K562 (cell line): ENCODE results near the gene PSAP. TPM values are rescaled to one million over a fixed set of nuclear protein-coding genes. Genes with fewer than 3 reads are reported as not detected.

Experiments used
- ATAC-seq: fragments of 200-7000 bp; cut with Tn5 transposase; 3 replicates; pipeline ENCODE4 v1.9.1; 2020; ENCODE audit warnings: moderate library complexity
- BruUV-seq: library from RNA; stranded (reverse); fragments of 400-500 nt; replicated peaks from 2 replicates; lab custom pipeline; 2021; lab: Mats Ljungman, UMichigan
- CTCF ChIA-PET: fragments of 300-600 bp; formaldehyde crosslinking; extraction: SDS; loops from one replicate; lab custom pipeline; 2021; ENCODE audit warnings: low intra/inter-chr PET ratio; lab: Yijun Ruan, JAX
- POLR2A ChIA-PET: fragments of 300-600, 350-650 bp; sonication (Branson Sonifier 250); formaldehyde crosslinking; extraction: SDS; loops from one replicate; lab custom pipeline; 2021; ENCODE audit warnings: antibody characterized with exemption, inconsistent platforms; lab: Yijun Ruan, JAX
- DNase-seq, 4 experiments: peaks; one replicate each; pipeline versions ENCODE4 v3.0.0 to v3.0.0-alpha.2; 2011 to 2018; ENCODE audit warnings: low spot score in 3 of 4, mixed read lengths in 3 of 4; ENCODE audit errors: extremely low read depth in 1 of 4
- FAIRE-seq: peaks from 2 replicates; lab custom pipeline; 2011; peaks lifted over from hg19 to GRCh38; lab: Jason Lieb, UNC
- H2AFZ ChIP-seq: 2 replicates; pipeline ENCODE4 v1.6.0; 2011; ENCODE audit warnings: low read depth, low read length, control low read depth, inconsistent platforms
- H3K27ac ChIP-seq: fragments of 200-600 bp; 3 replicates; pipeline ENCODE4 v1.8.0; 2011; ENCODE audit warnings: low read depth, mild to moderate bottlenecking, control low read depth, inconsistent platforms, low read length, moderate library complexity, mixed read lengths; ENCODE audit errors: extremely low read depth
- H3K27me3 ChIP-seq, 2 experiments: fragments of 300-600 bp in 1 of 2; 2 replicates in 1 of 2; 3 replicates in 1 of 2; pipeline versions ENCODE4 v1.6.0 to v1.8.0; 2011; ENCODE audit warnings: inconsistent platforms in 2 of 2, low read length in 2 of 2, mild to moderate bottlenecking in 1 of 2, mixed read lengths in 1 of 2, moderate library complexity in 1 of 2; ENCODE audit not compliant: control insufficient read depth in 2 of 2, insufficient read depth in 2 of 2
- H3K36me3 ChIP-seq: fragments of 300-600 bp; 3 replicates; pipeline ENCODE4 v1.8.0; 2011; ENCODE audit warnings: mild to moderate bottlenecking, low read length, inconsistent platforms; ENCODE audit not compliant: control insufficient read depth, insufficient read depth
- H3K4me1 ChIP-seq, 2 experiments: fragments of 200-600 bp in 1 of 2; replicated peaks in 1 of 2; 2 replicates in 1 of 2; 3 replicates in 1 of 2; pipeline versions ENCODE4 v1.5.1 to v1.8.0; 2011; ENCODE audit warnings: inconsistent platforms in 2 of 2, low read length in 2 of 2, mild to moderate bottlenecking in 1 of 2, mixed read lengths in 1 of 2, moderate library complexity in 1 of 2; ENCODE audit not compliant: control insufficient read depth in 2 of 2, insufficient read depth in 2 of 2
- H3K4me2 ChIP-seq: 2 replicates; pipeline ENCODE4 v1.6.1; 2011; ENCODE audit warnings: low read length, control low read depth, inconsistent platforms, mixed read lengths; ENCODE audit not compliant: insufficient read depth
- H3K4me3 ChIP-seq: fragments of 200-600 bp; sonication (generic), shearing (Covaris generic); 2 replicates; pipeline ENCODE4 v1.5.1; 2016; ENCODE audit warnings: control low read depth, inconsistent platforms
- H3K79me2 ChIP-seq: fragments of 200-600 bp; 3 replicates; pipeline ENCODE4 v1.8.0; 2011; ENCODE audit warnings: low read length, inconsistent platforms; ENCODE audit not compliant: control insufficient read depth, insufficient read depth
- H3K9ac ChIP-seq, 2 experiments: 2 replicates each; pipeline versions ENCODE4 v1.6.0 to v1.6.1; 2011; ENCODE audit warnings: low read depth in 2 of 2, low read length in 2 of 2, control low read depth in 1 of 2, inconsistent platforms in 1 of 2, mild to moderate bottlenecking in 1 of 2, mixed read lengths in 1 of 2; ENCODE audit not compliant: insufficient read depth in 1 of 2
- H3K9me1 ChIP-seq: one replicate; pipeline ENCODE4 v1.6.0; 2011; ENCODE audit warnings: inconsistent platforms, mild to moderate bottlenecking, low read length, moderate library complexity; ENCODE audit not compliant: control insufficient read depth, insufficient read depth
- H3K9me3 ChIP-seq: replicated peaks from 2 replicates; pipeline ENCODE4 v1.5.1; 2011; ENCODE audit warnings: low read depth, low read length, inconsistent platforms; ENCODE audit not compliant: control insufficient read depth, insufficient read depth
- H4K20me1 ChIP-seq: replicated peaks from 2 replicates; pipeline ENCODE4 v1.6.1; 2011; ENCODE audit warnings: low read length, inconsistent platforms, mixed read lengths; ENCODE audit not compliant: control insufficient read depth, insufficient read depth
- TBP ChIP-seq: optimal IDR thresholded peaks from 2 replicates; pipeline ENCODE3; 2011; ENCODE audit warnings: low read depth, low read length, improper control_type of control experiment
- WGBS: fragments of 100-300 bp; shearing (Covaris generic); methylation state at CpG from one replicate; pipeline ENCODE4 v1.1.6; 2016; ENCODE audit warnings: low coverage, mixed read lengths; ENCODE audit not compliant: insufficient coverage; ENCODE audit errors: missing lambda C conversion rate; 5-methylcytosine and 5-hydroxymethylcytosine counted together
- in situ Hi-C: fragments of 300-500 bp; cut with MboI; formaldehyde crosslinking; loops from 4 replicates; pipeline ENCODE4 v1.15.0; 2018; ENCODE audit warnings: inconsistent platforms, mixed read lengths
- intact Hi-C: fragments of 100-400 bp; cut with micrococcal nuclease; formaldehyde crosslinking; loops from 2 replicates; pipeline ENCODE4 v1.14.2; 2022
- polyA plus RNA-seq, 8 experiments: library from polyadenylated mRNA; depleted of rRNA in 4 of 8; stranded (reverse) in 5 of 8; unstranded in 3 of 8; fragments of >200 nt; fragmentation: Nextera tagmentation in 2 of 8; fragmentation: Illumina TruSeq in 1 of 8; extraction: Ambion mirVana in 2 of 8; extraction: Trizol in 1 of 8; gene quantifications; 2 replicates each; pipeline versions ENCODE4 v1.2.1 to v1.2.3, GENCODE V29; 2011 to 2014; ENCODE audit warnings: inconsistent platforms in 1 of 8, missing spikeins in 1 of 8
- total RNA-seq, 7 experiments: library from RNA; depleted of rRNA in 6 of 7; stranded (reverse); fragments of >200 nt in 6 of 7; fragmentation: Illumina TruSeq in 2 of 7; extraction: Trizol in 2 of 7; gene quantifications; 2 replicates each; pipeline versions ENCODE4 v1.2.1 to v1.2.3, GENCODE V29; 2011 to 2021; ENCODE audit warnings: low replicate concordance in 1 of 7
- TF ChIP-seq, protein P1 (sequence below): fragments of 450-650 bp; IDR thresholded peaks from 2 replicates; pipeline ENCODE4 v1.6.1; 2016; ENCODE audit warnings: mild to moderate bottlenecking, moderate library complexity

Gene PSAP
- total and polyA plus RNA-seq, 9 of the 15 experiments (the other 6 are each of a cell fraction or from before 2014, with no cell fraction given) = 245 to 700 (median 429) TPM

- BruUV-seq = no TSS peak
- FAIRE-seq (no peak), DNase-seq (no peak), ATAC-seq (no peak)
- Histone ChIP-seq H3K4me2 (no peak overlapping the region), H3K9me3 (no peaks in the 10 kb centered on the region), H2AFZ (no peak overlapping the region), H3K9ac (peak overlapping the region in 1 of 2 experiments; percentile 14; a peak in 1 of 4 replicates), H3K27me3 (no peaks in the 10 kb centered on the region), H3K4me1 (peaks cover 27 to 33% of the 10 kb centered on the region in 2 experiments), H3K79me2 (no peaks in the 10 kb centered on the region), H3K9me1 (no peaks in the 10 kb centered on the region), H3K36me3 (no peaks in the 10 kb centered on the region), H3K27ac (no peak overlapping the region), H3K4me3 (no peak overlapping the region), H4K20me1 (no peaks in the 10 kb centered on the region)
- TF ChIP-seq, protein P1, sequence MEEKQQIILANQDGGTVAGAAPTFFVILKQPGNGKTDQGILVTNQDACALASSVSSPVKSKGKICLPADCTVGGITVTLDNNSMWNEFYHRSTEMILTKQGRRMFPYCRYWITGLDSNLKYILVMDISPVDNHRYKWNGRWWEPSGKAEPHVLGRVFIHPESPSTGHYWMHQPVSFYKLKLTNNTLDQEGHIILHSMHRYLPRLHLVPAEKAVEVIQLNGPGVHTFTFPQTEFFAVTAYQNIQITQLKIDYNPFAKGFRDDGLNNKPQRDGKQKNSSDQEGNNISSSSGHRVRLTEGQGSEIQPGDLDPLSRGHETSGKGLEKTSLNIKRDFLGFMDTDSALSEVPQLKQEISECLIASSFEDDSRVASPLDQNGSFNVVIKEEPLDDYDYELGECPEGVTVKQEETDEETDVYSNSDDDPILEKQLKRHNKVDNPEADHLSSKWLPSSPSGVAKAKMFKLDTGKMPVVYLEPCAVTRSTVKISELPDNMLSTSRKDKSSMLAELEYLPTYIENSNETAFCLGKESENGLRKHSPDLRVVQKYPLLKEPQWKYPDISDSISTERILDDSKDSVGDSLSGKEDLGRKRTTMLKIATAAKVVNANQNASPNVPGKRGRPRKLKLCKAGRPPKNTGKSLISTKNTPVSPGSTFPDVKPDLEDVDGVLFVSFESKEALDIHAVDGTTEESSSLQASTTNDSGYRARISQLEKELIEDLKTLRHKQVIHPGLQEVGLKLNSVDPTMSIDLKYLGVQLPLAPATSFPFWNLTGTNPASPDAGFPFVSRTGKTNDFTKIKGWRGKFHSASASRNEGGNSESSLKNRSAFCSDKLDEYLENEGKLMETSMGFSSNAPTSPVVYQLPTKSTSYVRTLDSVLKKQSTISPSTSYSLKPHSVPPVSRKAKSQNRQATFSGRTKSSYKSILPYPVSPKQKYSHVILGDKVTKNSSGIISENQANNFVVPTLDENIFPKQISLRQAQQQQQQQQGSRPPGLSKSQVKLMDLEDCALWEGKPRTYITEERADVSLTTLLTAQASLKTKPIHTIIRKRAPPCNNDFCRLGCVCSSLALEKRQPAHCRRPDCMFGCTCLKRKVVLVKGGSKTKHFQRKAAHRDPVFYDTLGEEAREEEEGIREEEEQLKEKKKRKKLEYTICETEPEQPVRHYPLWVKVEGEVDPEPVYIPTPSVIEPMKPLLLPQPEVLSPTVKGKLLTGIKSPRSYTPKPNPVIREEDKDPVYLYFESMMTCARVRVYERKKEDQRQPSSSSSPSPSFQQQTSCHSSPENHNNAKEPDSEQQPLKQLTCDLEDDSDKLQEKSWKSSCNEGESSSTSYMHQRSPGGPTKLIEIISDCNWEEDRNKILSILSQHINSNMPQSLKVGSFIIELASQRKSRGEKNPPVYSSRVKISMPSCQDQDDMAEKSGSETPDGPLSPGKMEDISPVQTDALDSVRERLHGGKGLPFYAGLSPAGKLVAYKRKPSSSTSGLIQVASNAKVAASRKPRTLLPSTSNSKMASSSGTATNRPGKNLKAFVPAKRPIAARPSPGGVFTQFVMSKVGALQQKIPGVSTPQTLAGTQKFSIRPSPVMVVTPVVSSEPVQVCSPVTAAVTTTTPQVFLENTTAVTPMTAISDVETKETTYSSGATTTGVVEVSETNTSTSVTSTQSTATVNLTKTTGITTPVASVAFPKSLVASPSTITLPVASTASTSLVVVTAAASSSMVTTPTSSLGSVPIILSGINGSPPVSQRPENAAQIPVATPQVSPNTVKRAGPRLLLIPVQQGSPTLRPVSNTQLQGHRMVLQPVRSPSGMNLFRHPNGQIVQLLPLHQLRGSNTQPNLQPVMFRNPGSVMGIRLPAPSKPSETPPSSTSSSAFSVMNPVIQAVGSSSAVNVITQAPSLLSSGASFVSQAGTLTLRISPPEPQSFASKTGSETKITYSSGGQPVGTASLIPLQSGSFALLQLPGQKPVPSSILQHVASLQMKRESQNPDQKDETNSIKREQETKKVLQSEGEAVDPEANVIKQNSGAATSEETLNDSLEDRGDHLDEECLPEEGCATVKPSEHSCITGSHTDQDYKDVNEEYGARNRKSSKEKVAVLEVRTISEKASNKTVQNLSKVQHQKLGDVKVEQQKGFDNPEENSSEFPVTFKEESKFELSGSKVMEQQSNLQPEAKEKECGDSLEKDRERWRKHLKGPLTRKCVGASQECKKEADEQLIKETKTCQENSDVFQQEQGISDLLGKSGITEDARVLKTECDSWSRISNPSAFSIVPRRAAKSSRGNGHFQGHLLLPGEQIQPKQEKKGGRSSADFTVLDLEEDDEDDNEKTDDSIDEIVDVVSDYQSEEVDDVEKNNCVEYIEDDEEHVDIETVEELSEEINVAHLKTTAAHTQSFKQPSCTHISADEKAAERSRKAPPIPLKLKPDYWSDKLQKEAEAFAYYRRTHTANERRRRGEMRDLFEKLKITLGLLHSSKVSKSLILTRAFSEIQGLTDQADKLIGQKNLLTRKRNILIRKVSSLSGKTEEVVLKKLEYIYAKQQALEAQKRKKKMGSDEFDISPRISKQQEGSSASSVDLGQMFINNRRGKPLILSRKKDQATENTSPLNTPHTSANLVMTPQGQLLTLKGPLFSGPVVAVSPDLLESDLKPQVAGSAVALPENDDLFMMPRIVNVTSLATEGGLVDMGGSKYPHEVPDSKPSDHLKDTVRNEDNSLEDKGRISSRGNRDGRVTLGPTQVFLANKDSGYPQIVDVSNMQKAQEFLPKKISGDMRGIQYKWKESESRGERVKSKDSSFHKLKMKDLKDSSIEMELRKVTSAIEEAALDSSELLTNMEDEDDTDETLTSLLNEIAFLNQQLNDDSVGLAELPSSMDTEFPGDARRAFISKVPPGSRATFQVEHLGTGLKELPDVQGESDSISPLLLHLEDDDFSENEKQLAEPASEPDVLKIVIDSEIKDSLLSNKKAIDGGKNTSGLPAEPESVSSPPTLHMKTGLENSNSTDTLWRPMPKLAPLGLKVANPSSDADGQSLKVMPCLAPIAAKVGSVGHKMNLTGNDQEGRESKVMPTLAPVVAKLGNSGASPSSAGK = 0 out of 2 replicates have a peak, but pooled peaks have one; percentile 19
- no peak for TF ChIP-seq TBP
- in situ Hi-C loops = no loop called here
- intact Hi-C loops = no loop called here
- ChIA-PET CTCF (no interaction called here), POLR2A (interaction anchor here (0.6 to 1.8 kb wide), 6 partner anchors 10 to 102 kb away, joined by 3 to 11 read pairs (median 3); no protein-coding TSS in a partner anchor)
- 67% methylated on average over 9 of the region's 9 CpGs for WGBS
Measured at GRCh38 chr10:71881647-71882355, 30.8 kb upstream of the PSAP start.
